Activated CD8-positive, alpha-beta T cell treated with anti-CD3 and anti-CD28 coated beads for 36 hours (primary cell): ENCODE measurements around the gene ABI1. TPM values are rescaled to one million over a fixed set of nuclear protein-coding genes. Genes with fewer than 3 reads are reported as not detected.

ENCODE experiments used
- ATAC-seq: fragments of 200-7000 bp; cut with Tn5 transposase; one replicate; pipeline ENCODE4 v1.10.0; 2021; ENCODE audit warnings: mild to moderate bottlenecking, moderate library complexity
- CTCF ChIA-PET: fragments of 350-600 bp; sonication (Branson Sonifier 250); formaldehyde crosslinking; loops from one replicate; lab custom pipeline; 2021; ENCODE audit warnings: antibody characterized with exemption; lab: Charles Lee
- POLR2A ChIA-PET: fragments of 350-600 bp; sonication (Branson Sonifier 250); formaldehyde crosslinking; loops from one replicate; lab custom pipeline; 2021; ENCODE audit warnings: antibody characterized with exemption; lab: Charles Lee
- DNase-seq: peaks from one replicate; pipeline ENCODE4 v3.0.0-alpha.2; 2020
- H3K27ac Mint-ChIP-seq: one replicate; pipeline ENCODE4 v1.8.0; 2021; ENCODE audit warnings: mild to moderate bottlenecking, mixed read lengths
- H3K27me3 Mint-ChIP-seq: one replicate; pipeline ENCODE4 v1.8.0; 2021; ENCODE audit warnings: mixed read lengths
- H3K36me3 Mint-ChIP-seq: one replicate; pipeline ENCODE4 v1.8.0; 2021; ENCODE audit warnings: low read depth, mixed read lengths
- H3K4me1 Mint-ChIP-seq: one replicate; pipeline ENCODE4 v1.8.0; 2021; ENCODE audit warnings: low read depth, mixed read lengths
- H3K4me3 Mint-ChIP-seq: one replicate; pipeline ENCODE4 v1.8.0; 2021; ENCODE audit warnings: mild to moderate bottlenecking, moderate library complexity, mixed read lengths
- H3K9me3 Mint-ChIP-seq: one replicate; pipeline ENCODE4 v1.8.0; 2021; ENCODE audit warnings: mixed read lengths
- intact Hi-C: fragments of 100-400 bp; cut with micrococcal nuclease; formaldehyde crosslinking; loops from one replicate; pipeline ENCODE4 v1.10.0; 2022
- total RNA-seq, 2 experiments: library from RNA; stranded (reverse); gene quantifications; one replicate each; pipeline ENCODE4 v1.2.3, GENCODE V29; 2021
- TF ChIP-seq, protein P1 (sequence below): fragments of 200-600 bp; IDR thresholded peaks from one replicate; pipeline ENCODE4 v1.8.0; 2022; ENCODE audit warnings: antibody characterized with exemption, mild to moderate bottlenecking

ABI1 gene
- total RNA-seq, 2 experiments from 2014 or later, result 32.4 to 37.2 TPM

GRCh38 chr10:26743841-26744240, 116.9 kb downstream of the ABI1 start:
- no peak for ATAC-seq
- Mint-ChIP-seq H3K9me3 (no peaks in the 10 kb centered on the region), H3K36me3 (peaks cover 56% of the 10 kb centered on the region), H3K27me3 (no peaks in the 10 kb centered on the region), H3K4me1 (peaks cover 18% of the 10 kb centered on the region), H3K27ac (peak overlapping the region; percentile 65), H3K4me3 (no peak overlapping the region)
- ChIA-PET POLR2A (no interaction called here), CTCF (interaction anchor here (1.6 kb wide), 1 partner anchor 18 kb away, joined by 7 read pairs; no protein-coding TSS in a partner anchor)
- TF ChIP-seq, protein P1, sequence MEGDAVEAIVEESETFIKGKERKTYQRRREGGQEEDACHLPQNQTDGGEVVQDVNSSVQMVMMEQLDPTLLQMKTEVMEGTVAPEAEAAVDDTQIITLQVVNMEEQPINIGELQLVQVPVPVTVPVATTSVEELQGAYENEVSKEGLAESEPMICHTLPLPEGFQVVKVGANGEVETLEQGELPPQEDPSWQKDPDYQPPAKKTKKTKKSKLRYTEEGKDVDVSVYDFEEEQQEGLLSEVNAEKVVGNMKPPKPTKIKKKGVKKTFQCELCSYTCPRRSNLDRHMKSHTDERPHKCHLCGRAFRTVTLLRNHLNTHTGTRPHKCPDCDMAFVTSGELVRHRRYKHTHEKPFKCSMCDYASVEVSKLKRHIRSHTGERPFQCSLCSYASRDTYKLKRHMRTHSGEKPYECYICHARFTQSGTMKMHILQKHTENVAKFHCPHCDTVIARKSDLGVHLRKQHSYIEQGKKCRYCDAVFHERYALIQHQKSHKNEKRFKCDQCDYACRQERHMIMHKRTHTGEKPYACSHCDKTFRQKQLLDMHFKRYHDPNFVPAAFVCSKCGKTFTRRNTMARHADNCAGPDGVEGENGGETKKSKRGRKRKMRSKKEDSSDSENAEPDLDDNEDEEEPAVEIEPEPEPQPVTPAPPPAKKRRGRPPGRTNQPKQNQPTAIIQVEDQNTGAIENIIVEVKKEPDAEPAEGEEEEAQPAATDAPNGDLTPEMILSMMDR, result no peak
- intact Hi-C loops, result no loop called here
- DNase-seq, result no peak

- TF ChIP-seq, protein P1, result no peak
- intact Hi-C loops, result no loop called here
- no peak for ATAC-seq
- CTCF ChIA-PET, result interaction anchor here (1.6 kb wide), 1 partner anchor 17 kb away, joined by 7 read pairs; no protein-coding TSS in a partner anchor
- Mint-ChIP-seq H3K4me3 (no peak overlapping the region), H3K27me3 (no peaks in the 10 kb centered on the region), H3K4me1 (peaks cover 25% of the 10 kb centered on the region), H3K9me3 (no peaks in the 10 kb centered on the region), H3K27ac (peak overlapping the region; percentile 65), H3K36me3 (peaks cover 58% of the 10 kb centered on the region)
- no peak for DNase-seq
- POLR2A ChIA-PET, result no interaction called here
These were observed 117.7 kb downstream of the ABI1 start for GRCh38 chr10:26743091-26743490.

DNA sequence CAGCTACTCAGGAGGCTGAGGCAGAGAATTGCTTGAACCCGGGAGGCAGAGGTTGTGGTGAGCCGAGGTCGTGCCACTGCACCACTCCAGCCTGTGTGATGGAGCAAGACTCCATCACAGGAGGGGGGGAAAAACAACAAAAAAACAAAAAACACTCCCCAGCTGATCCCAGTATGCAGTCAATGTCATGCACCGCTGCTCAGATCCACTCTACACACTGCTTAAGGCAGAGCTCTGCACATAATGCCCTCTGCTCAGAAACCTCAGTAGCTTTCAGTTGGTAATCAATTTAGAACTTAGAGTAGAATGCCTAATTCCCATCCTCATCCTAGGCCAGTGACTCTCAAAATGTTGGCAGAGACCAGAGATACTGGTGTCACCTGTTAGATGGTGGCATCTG, 119.4 kb downstream of the ABI1 start:
- DNase-seq (no peak), ATAC-seq (no peak)
- Mint-ChIP-seq H3K4me1 (peaks cover 39% of the 10 kb centered on the region), H3K27me3 (no peaks in the 10 kb centered on the region), H3K27ac (no peak overlapping the region), H3K4me3 (no peak overlapping the region), H3K36me3 (peaks cover 69% of the 10 kb centered on the region), H3K9me3 (no peaks in the 10 kb centered on the region)
- intact Hi-C loops, result no loop called here
- ChIA-PET CTCF (interaction anchor here (1.6 kb wide), 1 partner anchor 15 kb away, joined by 5 read pairs; no protein-coding TSS in a partner anchor), POLR2A (interaction anchor here (1.1 kb wide), 1 partner anchor 21 kb away, joined by 3 read pairs; no protein-coding TSS in a partner anchor)
- TF ChIP-seq, protein P1, result no peak

GRCh38 chr10:26739071-26739631, 121.6 kb downstream of the ABI1 start:
- peak; percentile 29 for ATAC-seq
- H3K36me3 Mint-ChIP-seq, result peaks cover 73% of the 10 kb centered on the region
- CTCF ChIA-PET, result interaction anchor here (1.4 kb wide), 1 partner anchor 13 kb away, joined by 4 read pairs; no protein-coding TSS in a partner anchor

More at GRCh38 chr10:26739071-26739631, 121.6 kb downstream of the ABI1 start:
- H3K27me3 Mint-ChIP-seq, result no peaks in the 10 kb centered on the region
- H3K4me3 Mint-ChIP-seq, result no peak overlapping the region
- peak overlapping the region; percentile 88 for H3K27ac Mint-ChIP-seq
- peak; percentile 28 for DNase-seq
- H3K9me3 Mint-ChIP-seq, result no peaks in the 10 kb centered on the region
- peaks cover 39% of the 10 kb centered on the region for H3K4me1 Mint-ChIP-seq
- POLR2A ChIA-PET, result no interaction called here
- intact Hi-C loops, result loop anchor here (5.0 kb wide), 1 partner anchor 118 kb away; no protein-coding TSS in a partner anchor
- TF ChIP-seq, protein P1, result no peak
